Mammary epithelial cell (primary cell): ENCODE measurements around the gene FBXO3.
A peak's percentile ranks its signal among the peaks of the same experiment; 100 is the strongest.

Source experiments
- CTCF ChIP-seq, 2 donors: IDR thresholded peaks in 1 of 2; conservative IDR thresholded peaks in 1 of 2; 2 replicates each; pipeline ENCODE4 v1.5.1; 2011 to 2012; ENCODE audit warnings: inconsistent platforms in 2 of 2, low read length in 2 of 2, mild to moderate bottlenecking in 2 of 2, control low read depth in 1 of 2, low read depth in 1 of 2; ENCODE audit not compliant: insufficient read depth in 1 of 2; ENCODE audit errors: extremely low read depth in 1 of 2
- EZH2 ChIP-seq: IDR thresholded peaks from 2 replicates; pipeline ENCODE4 v1.6.1; 2012; ENCODE audit warnings: low read length, inconsistent platforms, borderline replicate concordance

GRCh38 chr11:33735271-33736147 is 38.8 kb downstream of the FBXO3 start:
- no peak for TF ChIP-seq EZH2
- peak in 1 of 2 donors; percentile 3 for TF ChIP-seq CTCF (conservative IDR thresholded peaks at IDR 0.05 in 1 of 2, IDR thresholded peaks at IDR 0.05 in 1 of 2; ENCODE audit: extremely low read depth in 1 of 2, insufficient read depth in 1 of 2, low read depth in 1 of 2, low read length in 2 of 2)
